Measurements from ENCODE around the gene SNAPC4. TPM values are rescaled to one million over a fixed set of nuclear protein-coding genes. Genes with fewer than 3 reads are reported as not detected.

The SNAPC4 gene
- polyA plus RNA-seq, 10 donors = 4.6 to 6.4 (median 5.2) TPM

DNA sequence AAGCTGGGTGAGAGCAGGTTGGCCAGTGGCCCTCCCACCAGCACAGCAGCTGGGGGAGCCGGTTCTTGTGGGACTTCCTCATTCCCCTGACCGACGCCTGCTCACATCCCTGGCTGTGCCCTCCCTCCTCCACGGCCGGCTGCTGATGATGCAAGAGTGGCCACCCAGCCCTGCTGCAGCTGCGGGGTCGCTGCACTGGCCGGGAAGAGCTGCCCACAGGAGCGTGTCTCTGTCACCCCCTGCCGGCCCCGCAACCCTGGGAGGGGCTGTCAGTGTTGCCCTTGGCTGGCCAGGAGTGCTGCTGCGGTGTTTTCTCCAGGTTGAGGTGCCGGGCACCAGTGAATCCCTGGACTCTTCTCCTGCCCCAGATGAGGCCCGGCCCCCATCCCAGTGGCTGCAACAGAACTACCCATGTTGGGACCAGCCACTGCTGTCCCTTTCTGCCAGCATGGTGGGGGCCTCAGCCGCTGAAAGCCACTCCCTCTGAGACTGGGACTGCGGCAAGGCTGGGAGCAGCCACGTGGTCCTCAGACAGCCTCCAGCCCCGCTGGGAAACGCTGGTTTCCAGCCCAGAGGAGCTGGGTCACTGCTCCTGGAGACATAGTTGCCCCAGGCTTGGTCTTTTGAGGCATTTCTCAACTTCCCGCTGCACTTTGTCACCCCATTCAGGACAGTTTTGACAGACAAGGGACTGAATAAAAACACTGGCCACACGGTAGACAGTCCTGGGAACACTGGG lies 27.2 kb downstream of the SNAPC4 start:
- DNase-seq = peak in 1 of 3 donors; percentile 78

DNA sequence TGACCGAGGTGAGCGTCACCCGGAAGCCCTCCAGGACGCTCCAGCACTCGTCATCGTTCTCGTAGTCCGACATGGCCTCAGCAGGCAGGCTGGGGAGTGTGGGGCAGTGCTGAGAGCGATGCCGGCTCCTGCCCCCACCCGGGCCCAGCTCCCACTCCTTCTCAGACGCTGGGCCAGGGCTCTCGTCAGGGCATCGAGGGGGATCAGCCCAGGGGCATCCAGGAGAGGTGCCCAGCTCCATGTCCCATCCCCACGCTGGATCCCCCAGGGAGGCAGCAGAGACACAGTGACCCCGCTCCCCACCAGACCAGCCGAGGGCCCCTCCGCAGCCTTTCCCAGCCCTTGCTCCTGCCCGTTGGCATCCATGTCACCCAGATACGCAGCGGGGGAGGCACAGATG lies 28.0 kb downstream of the SNAPC4 start:
- DNase-seq = no peak

DNA sequence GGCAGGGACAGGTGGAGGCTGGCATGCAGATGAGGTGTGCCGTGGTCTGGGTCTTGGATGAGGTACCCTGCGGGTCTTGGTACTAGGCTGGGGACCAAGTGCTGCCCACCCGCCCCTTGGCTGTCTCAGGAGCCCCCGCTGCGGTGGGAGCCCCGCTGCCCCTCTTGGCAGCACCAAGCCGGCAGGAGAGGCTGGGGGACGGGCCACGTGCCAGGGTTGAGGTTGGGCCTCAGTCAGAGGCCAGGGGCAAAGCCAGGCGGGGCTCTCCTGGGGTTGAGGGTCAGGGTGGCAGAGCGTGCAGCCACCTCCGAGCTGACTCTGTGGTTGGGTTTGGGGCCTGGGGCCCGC lies 28.5 kb downstream of the SNAPC4 start:
- DNase-seq = no peak

DNA sequence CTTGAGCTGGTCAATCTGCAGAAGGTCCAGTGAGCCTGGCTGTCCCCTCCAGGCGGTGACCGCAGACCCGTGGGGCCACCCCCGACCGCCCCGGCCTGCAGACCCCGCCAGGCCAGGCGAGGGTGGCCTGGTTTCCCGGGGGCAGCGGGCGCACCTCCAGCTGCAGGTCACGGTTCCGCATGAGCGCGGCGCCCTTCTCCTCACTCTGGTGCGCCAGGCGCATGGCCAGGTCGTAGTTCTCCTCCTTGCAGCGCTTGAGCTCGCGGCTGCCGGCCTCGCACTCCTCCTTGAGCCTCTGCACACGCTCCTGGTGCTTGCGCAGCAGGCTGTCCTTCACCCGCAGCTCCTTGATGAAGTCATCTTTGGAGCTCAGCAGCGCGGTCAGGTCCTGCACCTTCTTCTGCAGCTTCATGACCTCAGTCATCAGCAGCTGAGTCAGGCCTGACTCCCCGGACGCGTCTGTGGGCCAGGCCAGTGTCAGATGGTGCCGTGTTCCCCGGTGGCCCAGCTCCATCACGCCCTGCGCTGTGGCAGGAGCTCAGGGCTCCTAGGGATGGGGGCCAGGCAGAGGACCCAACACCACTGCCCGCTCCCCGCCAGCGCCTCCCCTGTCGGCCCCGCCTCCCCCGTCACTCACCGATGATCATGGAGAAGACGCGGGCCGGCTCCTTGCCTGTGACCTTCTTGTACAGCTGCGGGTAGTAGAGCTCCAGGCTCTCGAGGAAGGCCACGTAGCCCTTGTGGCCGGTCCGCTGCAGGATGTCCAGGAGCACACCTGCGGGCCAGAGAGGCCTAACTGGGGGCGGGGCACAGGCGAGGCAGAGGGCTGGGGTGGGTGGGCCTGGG lies 29.1 kb downstream of the SNAPC4 start:
- no peak for DNase-seq

DNA sequence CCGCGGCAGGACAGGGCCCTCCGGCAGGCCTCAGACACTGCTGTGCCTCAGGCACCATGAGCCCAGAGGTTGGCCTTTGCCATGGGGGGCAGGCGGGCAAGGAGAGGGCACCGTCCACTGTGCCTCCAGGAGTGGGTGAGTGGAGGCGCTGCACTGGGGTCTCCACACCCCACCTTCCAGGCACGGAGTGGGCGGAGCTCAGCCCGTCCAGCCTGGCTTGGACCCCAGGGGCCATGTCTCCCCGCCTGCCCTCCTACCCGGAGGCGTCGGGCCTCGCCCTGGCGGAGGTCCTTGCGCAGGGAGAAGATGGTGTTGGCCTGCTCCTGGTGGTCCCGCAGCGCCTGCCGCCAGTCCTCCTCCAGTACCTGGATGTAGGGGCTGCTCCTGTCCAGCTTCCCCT lies 29.9 kb downstream of the SNAPC4 start:
- no peak for DNase-seq

DNA sequence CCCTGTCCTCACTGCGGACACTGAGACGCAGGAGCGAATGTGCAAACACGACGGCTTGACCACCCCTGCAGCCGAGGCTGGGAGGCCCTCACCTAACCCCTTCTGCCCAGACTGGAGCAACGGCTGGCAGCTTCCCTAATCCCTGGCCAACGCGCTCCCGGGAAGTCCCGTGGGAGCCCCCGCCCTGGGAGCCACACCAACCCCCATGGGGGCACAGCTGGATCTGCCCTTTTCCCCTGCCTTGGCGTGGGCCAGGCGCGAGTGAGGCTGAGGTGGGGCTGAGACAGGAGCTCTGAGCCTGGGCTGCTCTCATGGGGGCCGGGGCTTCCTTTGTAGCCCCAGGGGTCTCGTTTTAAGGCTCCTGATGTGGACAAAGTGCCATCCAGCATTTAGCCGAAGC lies 31.8 kb downstream of the SNAPC4 start:
- no peak for DNase-seq

DNA sequence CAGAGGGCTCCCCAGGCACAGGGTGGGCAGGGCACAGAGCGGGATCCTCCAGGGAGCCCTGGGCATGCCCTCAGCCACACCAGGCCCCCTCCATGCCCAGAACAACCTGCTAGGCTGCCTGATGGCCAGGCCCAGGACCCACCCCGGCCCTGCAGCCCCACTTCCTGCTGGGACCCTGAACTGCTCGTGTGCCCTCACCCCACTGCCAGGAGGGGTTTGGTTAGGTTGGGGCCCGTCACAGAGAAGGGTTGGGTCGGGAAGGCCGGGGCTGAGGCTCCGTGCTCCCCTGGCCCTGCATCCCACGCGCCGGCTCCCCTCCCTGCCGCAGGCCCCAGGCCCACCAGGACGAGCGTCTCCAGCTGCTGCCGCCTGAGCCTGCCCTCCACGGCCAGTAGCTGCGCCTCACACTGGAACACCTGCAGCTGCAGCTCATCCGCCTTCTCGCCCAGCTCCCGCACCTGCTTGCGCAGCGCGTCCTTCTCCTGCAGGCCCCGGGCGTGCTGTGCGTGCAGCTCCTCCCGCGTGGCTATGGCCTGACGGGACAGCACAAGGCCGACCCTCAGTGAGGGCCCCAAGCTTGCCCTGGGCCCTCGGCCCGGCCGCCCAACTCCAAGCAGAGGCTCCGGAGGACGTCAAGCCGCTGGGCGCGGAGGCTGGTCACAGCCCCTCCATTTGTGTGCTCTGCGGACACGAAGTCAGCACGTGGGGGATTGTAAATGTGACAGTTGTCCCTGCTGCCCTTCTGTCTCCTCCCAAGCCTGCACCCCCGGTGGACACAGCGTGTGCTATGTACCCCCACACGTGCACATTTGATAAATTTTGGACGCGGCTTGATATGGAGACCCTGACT lies 32.4 kb downstream of the SNAPC4 start:
- no peak for DNase-seq

DNA sequence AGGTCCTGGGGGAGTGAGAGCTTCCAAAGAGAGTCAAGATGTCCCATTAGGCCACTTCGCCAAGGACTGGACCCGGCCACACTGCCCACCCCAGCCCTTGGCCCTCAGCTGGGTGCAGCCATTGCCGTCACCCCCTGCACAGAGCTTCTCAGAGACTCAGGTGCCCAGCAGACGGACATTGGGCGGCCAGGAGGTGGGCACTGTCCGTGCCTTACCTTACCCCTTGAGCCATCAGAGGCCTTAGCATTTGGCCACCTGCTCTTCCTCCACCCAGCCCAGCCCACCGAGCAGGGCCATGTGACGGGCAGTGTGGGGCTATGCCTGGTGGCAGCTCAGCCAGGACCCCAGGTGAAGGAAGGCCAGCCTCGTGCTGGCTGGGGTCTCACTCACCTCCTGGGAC lies 33.1 kb downstream of the SNAPC4 start:
- DNase-seq = no peak

DNA sequence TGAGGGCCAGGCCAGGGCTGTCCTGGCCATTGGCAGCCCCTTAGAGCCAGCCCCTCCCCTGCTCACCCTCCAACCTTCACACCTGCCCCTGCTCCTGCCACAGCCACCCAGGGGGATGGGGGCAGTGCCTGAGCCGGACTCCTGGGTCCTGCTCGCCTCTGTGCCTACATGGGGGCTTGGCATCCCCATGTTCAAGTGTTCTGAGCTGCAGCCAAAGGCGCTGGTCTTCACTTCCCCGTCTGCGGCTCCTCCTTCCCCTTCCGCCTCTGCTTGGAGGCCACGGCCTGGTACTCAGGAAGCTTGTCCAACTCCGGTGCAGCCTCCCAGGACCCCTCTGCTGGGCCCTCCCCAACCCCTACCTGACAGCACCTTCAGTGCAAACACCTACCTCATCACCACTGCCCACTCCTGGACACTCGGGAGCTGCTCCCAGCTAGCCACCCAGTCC lies 34.2 kb downstream of the SNAPC4 start:
- no peak for DNase-seq

DNA sequence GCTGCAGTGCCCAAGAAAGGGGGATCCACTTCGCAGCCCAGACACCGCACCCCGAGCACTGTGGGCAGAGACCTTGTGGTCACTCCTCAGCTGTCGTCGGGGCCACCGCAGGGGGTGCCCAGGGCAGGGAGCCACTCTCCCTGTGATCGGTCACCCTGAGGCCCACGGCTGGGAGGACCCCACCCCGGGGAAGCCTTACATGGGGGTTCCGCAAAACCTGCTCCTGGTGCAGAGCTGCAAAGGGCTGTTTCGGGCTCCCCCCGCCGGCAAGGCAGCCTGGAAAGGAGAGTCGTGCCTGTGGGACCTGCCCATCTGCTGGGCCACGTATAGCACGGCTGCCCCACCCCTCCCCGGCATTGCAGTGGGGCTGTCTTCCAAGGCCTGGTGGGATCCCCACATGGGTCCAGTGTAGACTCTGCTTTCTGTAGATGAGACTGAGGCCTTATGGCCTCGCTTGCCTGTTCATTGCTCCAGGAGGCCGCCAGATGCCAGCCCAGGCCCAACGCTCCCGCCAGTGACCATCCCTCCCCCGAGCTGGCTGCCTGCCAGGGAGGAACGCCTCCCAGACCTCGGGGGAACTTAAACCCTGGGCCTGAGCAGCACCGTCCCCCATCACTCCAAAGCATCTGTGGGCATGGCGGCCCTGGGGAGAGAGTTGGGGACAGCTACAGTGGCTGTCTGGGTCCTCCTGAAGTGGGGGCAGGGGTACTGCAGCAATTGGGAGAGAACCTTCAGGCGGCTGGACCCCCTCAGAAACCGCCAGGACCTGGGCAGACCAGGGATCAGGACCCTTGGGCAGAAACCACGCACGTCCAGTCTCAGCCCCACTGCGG lies 34.8 kb downstream of the SNAPC4 start:
- DNase-seq = no peak

DNA sequence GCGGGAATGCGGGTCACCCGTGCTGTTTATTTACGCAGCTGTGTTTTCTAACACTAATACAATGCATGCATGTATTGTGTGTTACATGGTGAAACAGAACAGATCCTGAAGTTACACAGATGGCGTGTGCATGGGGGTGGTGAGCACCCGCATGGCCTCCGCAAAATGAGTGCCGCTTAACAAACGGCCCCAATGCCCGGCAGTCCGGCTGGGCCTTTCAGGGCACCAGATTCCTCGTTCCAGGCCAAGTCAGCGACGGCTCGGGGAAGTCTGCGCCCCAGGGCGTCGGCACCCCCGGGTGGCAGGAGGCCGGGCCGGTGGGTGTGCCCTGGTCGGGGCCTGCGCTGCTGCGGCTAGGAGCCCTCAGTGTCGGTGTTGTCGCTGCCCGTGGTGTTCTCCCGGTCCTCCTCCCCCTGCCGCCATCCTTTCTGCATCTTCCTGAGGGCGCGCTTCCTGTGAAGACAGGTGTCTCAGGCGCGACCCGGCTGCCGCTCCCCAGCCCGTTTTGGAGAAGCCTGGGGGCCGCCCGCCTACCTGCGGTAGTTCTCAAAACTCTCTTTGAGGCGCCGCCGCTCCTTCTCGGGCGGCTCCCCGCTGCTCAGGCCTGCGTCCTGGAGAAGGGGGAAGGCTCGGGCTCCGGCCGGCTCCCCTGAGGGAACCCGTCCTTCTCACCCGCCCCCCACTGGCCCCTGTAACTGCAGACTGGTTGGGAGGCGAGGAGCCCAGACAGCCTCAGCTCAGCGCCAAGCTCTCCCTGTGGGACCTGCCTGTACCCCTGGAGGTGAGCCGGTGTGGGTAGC lies 35.8 kb downstream of the SNAPC4 start:
- no peak for DNase-seq

DNA sequence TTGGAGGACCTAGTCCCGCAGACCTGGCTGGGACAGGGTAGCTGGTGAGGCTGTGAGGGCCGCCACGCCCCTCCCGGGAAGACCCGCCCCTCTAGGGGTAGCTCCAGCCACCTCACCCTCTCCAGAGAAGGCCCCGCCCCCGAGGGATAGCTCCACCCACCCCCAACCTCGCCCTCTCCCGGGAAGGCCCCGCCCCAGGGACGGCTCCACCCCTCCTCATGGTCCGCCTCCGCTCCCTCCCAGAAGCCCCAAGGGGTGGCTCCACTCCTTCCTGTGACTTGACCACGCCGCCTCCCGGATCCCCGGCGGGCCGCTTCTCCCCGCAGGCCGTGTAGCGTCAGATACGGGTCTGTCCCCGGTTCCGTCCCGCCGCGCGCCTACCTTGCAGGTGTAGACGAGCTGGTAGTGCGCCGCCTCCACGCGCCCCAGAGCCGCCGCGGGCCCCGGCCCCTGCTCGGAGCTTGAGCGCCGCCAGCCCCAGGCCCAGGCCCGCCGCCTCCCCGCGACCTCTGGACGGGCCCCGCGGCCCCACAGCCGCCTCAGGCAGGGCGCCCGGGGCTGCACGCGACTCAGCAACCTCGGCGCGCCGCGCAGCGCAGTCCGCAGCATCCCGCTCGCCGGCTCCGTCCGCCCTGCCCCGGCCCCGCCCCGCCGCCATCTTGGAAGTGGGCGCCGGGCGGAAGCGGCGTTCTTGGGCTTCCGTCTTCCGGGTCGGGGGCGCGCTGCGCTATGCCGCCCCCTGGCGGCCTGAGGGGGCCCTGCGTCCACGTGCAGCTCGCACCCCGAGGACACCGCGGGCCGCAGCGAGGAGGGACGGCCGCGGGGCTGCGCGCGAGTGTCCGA lies 36.6 kb downstream of the SNAPC4 start, which contains the start of gene DNLZ:
Gene DNLZ (minus strand): TSS at position 639 of the 843 bp plus-strand sequence. CDS start 30 bp downstream, at position 609.
- peak; percentile 92 to 95 (median 94) for DNase-seq

DNA sequence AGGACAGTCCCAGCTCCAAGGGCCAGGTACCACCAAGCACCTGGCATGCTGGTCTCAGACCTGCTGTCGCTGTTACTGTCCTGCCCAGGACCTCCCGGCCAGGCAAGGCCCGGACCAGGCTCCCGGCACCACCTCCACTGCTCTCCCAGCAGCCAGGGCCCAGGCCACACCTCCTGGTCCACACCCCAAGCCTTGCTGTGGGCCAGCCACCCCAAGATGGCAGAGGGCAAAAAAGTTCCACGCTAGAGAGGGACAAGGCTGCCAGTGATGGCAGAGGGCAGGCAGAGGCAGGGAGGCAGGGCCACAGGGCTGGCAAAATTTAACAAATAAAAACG lies 37.6 kb downstream of the SNAPC4 start:
- no peak for DNase-seq

DNA sequence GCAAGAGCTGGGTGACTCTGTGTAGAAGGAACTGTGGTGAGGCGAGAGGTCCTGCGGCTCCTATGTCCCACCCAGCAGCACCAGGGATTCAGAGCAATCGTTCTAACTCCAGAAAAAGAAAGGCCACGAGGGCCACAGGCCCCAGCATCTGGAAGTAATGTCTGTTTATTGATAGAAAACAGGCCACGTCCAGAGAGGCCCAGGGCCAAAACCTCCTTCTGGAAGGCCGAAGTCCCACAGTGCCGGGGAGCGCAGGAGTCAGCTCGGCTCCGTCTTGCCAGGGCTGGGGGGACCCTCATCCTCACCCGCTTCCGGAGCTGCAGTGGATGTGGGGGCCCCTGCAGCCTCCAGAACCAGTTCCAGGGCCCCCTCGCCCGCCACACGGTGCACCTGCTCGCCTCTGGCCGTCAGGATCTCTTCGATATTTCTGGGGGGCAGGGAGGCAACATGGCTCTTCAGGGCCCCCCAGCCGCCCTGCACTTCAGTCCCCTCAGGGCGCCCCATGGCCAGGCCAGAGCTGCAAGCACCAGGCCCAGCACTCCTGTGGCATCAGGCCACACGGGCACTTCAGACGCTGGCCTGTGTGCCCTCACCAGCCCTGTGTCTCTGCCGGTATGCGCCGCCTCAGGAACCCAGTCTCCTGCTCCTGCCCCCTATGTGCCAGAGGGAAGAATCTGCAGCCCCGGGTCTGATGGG lies 38.1 kb downstream of the SNAPC4 start:
- DNase-seq = peak in 2 of 3 donors; percentile 66 to 83

DNA sequence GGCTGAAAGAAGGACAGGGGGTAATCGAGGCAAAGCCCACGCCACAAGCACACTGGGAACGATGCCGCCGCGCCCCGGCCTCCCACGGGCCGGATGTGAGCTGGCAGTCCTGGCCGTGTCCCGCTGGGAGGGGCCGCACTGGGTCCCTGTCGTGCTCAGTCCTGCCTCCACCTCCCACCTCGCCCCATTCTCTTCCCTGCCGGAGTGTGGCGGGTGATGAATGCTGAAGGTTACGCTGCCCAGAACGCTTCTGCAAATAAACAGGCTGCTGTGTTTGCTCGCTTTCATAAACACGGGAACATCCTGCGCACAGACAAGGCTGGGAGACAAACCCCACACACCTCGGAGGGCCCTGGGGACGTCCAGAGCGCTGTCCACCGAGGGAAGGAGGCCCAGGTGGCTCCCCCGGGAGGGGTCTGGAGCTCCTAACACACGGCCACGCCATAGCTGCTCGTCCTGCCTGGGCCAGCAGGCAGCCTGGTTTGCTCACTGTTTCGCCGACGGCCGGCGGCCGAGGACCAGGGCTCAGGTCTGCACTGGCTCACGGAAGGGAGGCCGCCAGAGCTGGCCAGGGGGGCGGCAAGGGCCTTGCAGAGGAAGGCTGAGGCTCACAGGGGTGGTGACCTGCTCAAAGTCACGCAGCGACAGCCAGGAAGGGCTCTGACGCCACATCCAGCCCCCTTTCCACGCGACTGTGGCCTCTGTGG lies 38.8 kb downstream of the SNAPC4 start:
- DNase-seq = no peak

DNA sequence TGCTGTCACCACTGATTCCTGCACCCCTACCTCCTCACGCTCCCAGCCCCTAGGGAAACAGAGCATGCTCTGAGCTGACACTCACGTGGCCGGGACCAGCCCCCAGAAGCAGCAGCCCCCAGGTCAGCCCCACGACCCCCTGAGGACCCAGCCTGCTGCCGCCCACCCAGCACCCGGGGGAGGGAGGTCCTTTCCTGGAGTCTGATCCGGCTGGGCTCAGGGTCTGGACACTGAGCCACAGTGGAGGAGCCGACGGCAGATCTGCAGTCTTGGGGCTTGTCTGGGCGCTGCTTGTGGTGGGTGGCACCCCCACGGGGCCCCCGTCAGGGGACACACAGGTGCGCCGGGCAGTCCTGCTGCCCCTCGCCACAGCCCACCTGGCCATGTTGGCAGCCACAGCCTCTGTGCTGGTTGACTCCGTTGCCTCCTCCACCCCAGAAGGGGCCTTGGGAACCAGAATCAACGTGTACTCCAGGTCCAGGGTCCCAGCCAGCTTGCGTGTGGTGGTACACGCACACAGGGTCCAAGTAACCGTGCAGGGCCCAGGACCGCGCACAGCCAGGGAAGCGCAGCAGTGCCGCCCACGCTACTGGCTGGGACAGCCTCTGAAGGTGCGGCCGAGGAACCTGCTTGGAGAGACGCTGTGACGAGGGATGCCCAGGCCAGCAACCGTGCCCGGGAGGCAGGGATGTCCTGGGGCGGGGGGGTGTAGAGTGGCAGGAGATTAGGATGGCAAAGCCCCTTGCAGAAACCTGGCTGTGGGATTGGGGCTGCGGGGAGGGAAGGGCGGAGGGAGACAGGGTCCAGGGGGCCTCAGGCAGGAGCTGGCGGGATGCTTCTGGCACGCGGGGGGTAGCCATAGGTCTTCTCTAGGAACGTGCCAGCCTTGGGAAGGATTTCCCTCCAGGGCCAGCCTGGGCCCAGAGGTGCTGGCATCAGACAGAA lies 39.9 kb downstream of the SNAPC4 start:
- no peak for DNase-seq

DNA sequence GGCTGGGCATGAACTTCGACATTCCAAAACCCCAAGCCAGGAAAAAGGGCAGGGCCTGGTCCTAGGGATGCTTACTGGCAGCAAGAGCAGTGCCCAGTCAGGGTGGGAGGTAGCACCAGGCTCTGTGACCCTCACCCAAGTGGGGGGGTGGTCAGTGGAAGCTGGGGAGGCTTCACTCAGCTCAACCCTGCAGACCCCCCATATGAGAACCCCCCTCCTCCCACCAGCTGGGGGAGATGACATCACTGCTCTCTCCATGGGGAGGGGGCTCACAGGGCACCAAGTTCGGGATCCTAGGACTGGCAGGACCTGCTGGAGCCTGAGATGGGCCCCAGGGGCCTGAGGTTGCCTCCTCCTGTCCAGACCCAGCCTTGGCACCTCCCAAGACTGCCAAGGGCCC lies 41.1 kb downstream of the SNAPC4 start:
- DNase-seq = no peak
